H1 (cell line): Measurements from ENCODE around the gene PPAN. TPM values are rescaled to one million over a fixed set of nuclear protein-coding genes. Genes with fewer than 3 reads are reported as not detected.

Experiments used
- CTCF ChIA-PET: fragments of 300-600 bp; sonication (Branson Sonifier 250); formaldehyde crosslinking; loops from one replicate; lab custom pipeline; 2021; ENCODE audit not compliant: partially characterized antibody; lab: Charles Lee
- POLR2A ChIA-PET: fragments of 300-600 bp; sonication (Branson Sonifier 250); formaldehyde crosslinking; loops from one replicate; lab custom pipeline; 2021; ENCODE audit warnings: inconsistent platforms; ENCODE audit not compliant: partially characterized antibody; lab: Charles Lee
- DNase-seq, 2 experiments: peaks; one replicate each; pipeline versions ENCODE4 v3.0.0 to v3.0.0-alpha.2; 2010 to 2022; ENCODE audit warnings: low spot score in 2 of 2, low read depth in 1 of 2, mixed read lengths in 1 of 2
- FAIRE-seq: peaks from 2 replicates; lab custom pipeline; 2011; peaks lifted over from hg19 to GRCh38; lab: Jason Lieb, UNC
- H2AFZ ChIP-seq: 2 replicates; pipeline ENCODE4 v1.8.1; 2012; ENCODE audit warnings: low read length, inconsistent platforms
- H2AK5ac ChIP-seq: 2 replicates; pipeline ENCODE4 v1.6.1; 2013; ENCODE audit warnings: low read depth, low read length
- H2BK120ac ChIP-seq: replicated peaks from 2 replicates; pipeline ENCODE3; 2013; ENCODE audit warnings: low read depth, low read length, inconsistent platforms
- H2BK12ac ChIP-seq: 2 replicates; pipeline ENCODE4 v1.6.1; 2013; ENCODE audit warnings: low read depth, low read length
- H2BK15ac ChIP-seq: 2 replicates; pipeline ENCODE4 v1.6.1; 2013; ENCODE audit warnings: low read length
- H2BK20ac ChIP-seq: 2 replicates; pipeline ENCODE4 v1.6.1; 2013; ENCODE audit warnings: low read length
- H2BK5ac ChIP-seq: 2 replicates; pipeline ENCODE4 v1.6.1; 2013; ENCODE audit warnings: low read depth, low read length
- H3K14ac ChIP-seq: 2 replicates; pipeline ENCODE4 v1.6.1; 2013; ENCODE audit warnings: inconsistent platforms; ENCODE audit not compliant: insufficient read length
- H3K18ac ChIP-seq: 2 replicates; pipeline ENCODE4 v1.6.1; 2013; ENCODE audit warnings: low read length; ENCODE audit errors: extremely low read depth
- H3K23ac ChIP-seq: 2 replicates; pipeline ENCODE4 v1.6.1; 2013; ENCODE audit warnings: inconsistent platforms; ENCODE audit not compliant: insufficient read length
- H3K23me2 ChIP-seq: 2 replicates; pipeline ENCODE4 v1.6.1; 2013; ENCODE audit warnings: low read depth, low read length
- H3K27ac ChIP-seq: 2 replicates; pipeline ENCODE4 v1.6.1; 2011; ENCODE audit warnings: low read depth, low read length, inconsistent platforms
- H3K27me3 ChIP-seq, 4 experiments: replicated peaks in 1 of 4; 1 replicate in 1 of 4; 2 replicates in 3 of 4; pipeline versions ENCODE4 v1.6.1 to v1.8.1; 2011 to 2013; ENCODE audit warnings: low read length in 3 of 4, mild to moderate bottlenecking in 3 of 4, inconsistent platforms in 2 of 4, mixed read lengths in 2 of 4, moderate library complexity in 1 of 4; ENCODE audit not compliant: control insufficient read depth in 3 of 4, insufficient read depth in 3 of 4; ENCODE audit errors: extremely low read depth in 1 of 4
- H3K36me3 ChIP-seq, 4 experiments: 2 replicates each; pipeline versions ENCODE4 v1.6.1 to v1.8.1; 2011 to 2013; ENCODE audit warnings: mild to moderate bottlenecking in 4 of 4, low read length in 3 of 4, moderate library complexity in 2 of 4, control low read depth in 1 of 4, inconsistent platforms in 1 of 4; ENCODE audit not compliant: insufficient read depth in 4 of 4, control insufficient read depth in 2 of 4
- H3K4ac ChIP-seq: replicated peaks from 2 replicates; pipeline ENCODE3; 2013; ENCODE audit warnings: low read length, low read depth, mixed read lengths, inconsistent platforms; ENCODE audit not compliant: insufficient read length
- H3K4me1 ChIP-seq, 4 experiments: replicated peaks in 1 of 4; 1 replicate in 1 of 4; 2 replicates in 3 of 4; pipeline versions ENCODE4 v1.6.1 to v1.8.1; 2011 to 2013; ENCODE audit warnings: low read length in 3 of 4, inconsistent platforms in 2 of 4, mixed read lengths in 1 of 4; ENCODE audit not compliant: insufficient read depth in 4 of 4, control insufficient read depth in 3 of 4
- H3K4me2 ChIP-seq, 2 experiments: 2 replicates each; pipeline versions ENCODE4 v1.6.1 to v1.8.1; 2011 to 2013; ENCODE audit warnings: low read depth in 2 of 2, low read length in 2 of 2, control low read depth in 1 of 2, inconsistent platforms in 1 of 2, mild to moderate bottlenecking in 1 of 2; ENCODE audit not compliant: insufficient read depth in 1 of 2
- H3K4me3 ChIP-seq, 4 experiments: fragments of 200-600, 300-600 bp in 1 of 4; sonication (generic), shearing (Covaris generic), sonication (Bioruptor Twin) in 1 of 4; 2 replicates each; pipeline versions ENCODE4 v1.5.1 to v1.8.1; 2011 to 2016; ENCODE audit warnings: low read length in 4 of 4, low read depth in 3 of 4, control low read depth in 2 of 4, inconsistent platforms in 2 of 4, mild to moderate bottlenecking in 2 of 4, mixed read lengths in 1 of 4, moderate library complexity in 1 of 4; ENCODE audit not compliant: insufficient read depth in 2 of 4; ENCODE audit errors: extremely low read depth in 1 of 4
- H3K56ac ChIP-seq: replicated peaks from 2 replicates; pipeline ENCODE3; 2013; ENCODE audit warnings: low read depth, mild to moderate bottlenecking, mixed read lengths, low read length, inconsistent platforms; ENCODE audit not compliant: insufficient read length
- H3K79me1 ChIP-seq: 2 replicates; pipeline ENCODE4 v1.6.1; 2013; ENCODE audit warnings: low read depth, low read length, control low read depth
- H3K79me2 ChIP-seq, 2 experiments: 2 replicates each; pipeline versions ENCODE4 v1.6.1 to v1.8.1; 2012 to 2013; ENCODE audit warnings: low read length in 2 of 2, mild to moderate bottlenecking in 2 of 2, inconsistent platforms in 1 of 2; ENCODE audit not compliant: insufficient read depth in 2 of 2, control insufficient read depth in 1 of 2
- H3K9ac ChIP-seq, 4 experiments: replicated peaks in 1 of 4; 1 replicate in 1 of 4; 2 replicates in 3 of 4; pipeline versions ENCODE4 v1.6.1 to v1.8.1; 2011 to 2013; ENCODE audit warnings: low read depth in 3 of 4, low read length in 3 of 4, control low read depth in 2 of 4, mild to moderate bottlenecking in 2 of 4, moderate library complexity in 2 of 4, inconsistent platforms in 1 of 4; ENCODE audit errors: extremely low read depth in 1 of 4
- H3K9me3 ChIP-seq, 2 experiments: 2 replicates each; pipeline versions ENCODE4 v1.6.1 to v1.8.1; 2012 to 2013; ENCODE audit warnings: mild to moderate bottlenecking in 2 of 2, moderate library complexity in 2 of 2, control low read depth in 1 of 2, inconsistent platforms in 1 of 2, low read depth in 1 of 2, low read length in 1 of 2, mixed read lengths in 1 of 2; ENCODE audit not compliant: insufficient read depth in 2 of 2
- H4K20me1 ChIP-seq, 2 experiments: replicated peaks in 1 of 2; 2 replicates each; pipeline versions ENCODE3 to v1.8.1; 2011 to 2013; ENCODE audit warnings: inconsistent platforms in 2 of 2, low read length in 2 of 2, mild to moderate bottlenecking in 1 of 2; ENCODE audit not compliant: insufficient read depth in 2 of 2, control insufficient read depth in 1 of 2
- H4K5ac ChIP-seq: 2 replicates; pipeline ENCODE4 v1.6.1; 2013; ENCODE audit warnings: low read length, low read depth, mixed read lengths, inconsistent platforms; ENCODE audit not compliant: insufficient read length
- H4K8ac ChIP-seq: 2 replicates; pipeline ENCODE4 v1.8.0; 2013; ENCODE audit warnings: mild to moderate bottlenecking, moderate library complexity, low read length, inconsistent platforms; ENCODE audit not compliant: insufficient read depth; ENCODE audit errors: extremely low read depth
- H4K91ac ChIP-seq: replicated peaks from 2 replicates; pipeline ENCODE3; 2013; ENCODE audit warnings: low read length, mixed read lengths, inconsistent platforms; ENCODE audit not compliant: insufficient read length
- ASH2L ChIP-seq: fragments of 200-600, 300-600 bp; sonication (generic); IDR thresholded peaks from one replicate; pipeline ENCODE4 v1.7.1; 2017; ENCODE audit warnings: low read length
- BACH1 ChIP-seq: IDR thresholded peaks from 2 replicates; pipeline ENCODE4 v1.6.1; 2012; ENCODE audit warnings: low read length, improper control_type of control experiment
- BRCA1 ChIP-seq: IDR thresholded peaks from 2 replicates; pipeline ENCODE4 v1.6.1; 2012; ENCODE audit warnings: low read depth, low read length, improper control_type of control experiment
- CBX8 ChIP-seq: fragments of 300-800, 300-1000 bp; sonication (generic); IDR thresholded peaks from 2 replicates; pipeline ENCODE4 v1.7.1; 2016; ENCODE audit warnings: low read depth, low read length, borderline replicate concordance
- EZH2 ChIP-seq: fragments of 200-600 bp; sonication (generic); IDR thresholded peaks from 2 replicates; pipeline ENCODE4 v1.7.1; 2012; ENCODE audit warnings: low read depth, mild to moderate bottlenecking, moderate library complexity, low read length, inconsistent platforms; ENCODE audit not compliant: severe bottlenecking
- HDAC2 ChIP-seq, 2 experiments: fragments of 300-600 bp in 1 of 2; sonication (generic) in 1 of 2; IDR thresholded peaks; 2 replicates each; pipeline ENCODE4 v1.6.1; 2011 to 2012; ENCODE audit warnings: low read depth in 2 of 2, low read length in 2 of 2, mild to moderate bottlenecking in 2 of 2, moderate library complexity in 2 of 2, borderline replicate concordance in 1 of 2, inconsistent platforms in 1 of 2
- JUN ChIP-seq: IDR thresholded peaks from 2 replicates; pipeline ENCODE4 v1.6.1; 2011; ENCODE audit warnings: low read depth, mild to moderate bottlenecking, improper control_type of control experiment, low read length
- KDM1A ChIP-seq: fragments of 200-600, 300-600 bp; sonication (generic); IDR thresholded peaks from 2 replicates; pipeline ENCODE4 v1.7.1; 2016; ENCODE audit warnings: mild to moderate bottlenecking, low read length, borderline replicate concordance
- NANOG ChIP-seq: IDR thresholded peaks from 2 replicates; pipeline ENCODE4 v1.6.1; 2011; ENCODE audit warnings: low read length, low read depth, mild to moderate bottlenecking, inconsistent platforms; ENCODE audit not compliant: insufficient read depth, poor library complexity, severe bottlenecking
- RBBP5 ChIP-seq: IDR thresholded peaks from 2 replicates; pipeline ENCODE4 v1.7.1; 2012; ENCODE audit warnings: low read depth, mild to moderate bottlenecking, inconsistent platforms, low read length, moderate library complexity, borderline replicate concordance
- SP2 ChIP-seq: IDR thresholded peaks from 2 replicates; pipeline ENCODE4 v1.6.1; 2012; ENCODE audit warnings: mild to moderate bottlenecking, low read length, inconsistent platforms
- SRF ChIP-seq: IDR thresholded peaks from 2 replicates; pipeline ENCODE4 v1.6.1; 2011; ENCODE audit warnings: mild to moderate bottlenecking, low read depth, low read length, moderate library complexity
- WGBS, 2 experiments: shearing (Covaris generic) in 1 of 2; methylation state at CpG; one replicate each; pipeline versions ENCODE4 v1.1.6 to v1.1.7; 2013 to 2015; ENCODE audit warnings: low lambda C conversion rate in 2 of 2, mixed read lengths in 2 of 2, inconsistent platforms in 1 of 2, low coverage in 1 of 2, missing lambda C conversion rate in 1 of 2; ENCODE audit not compliant: insufficient replicate concordance in 2 of 2, insufficient coverage in 1 of 2, insufficient read length in 1 of 2; ENCODE audit errors: extremely low coverage in 1 of 2, missing lambda C conversion rate in 1 of 2; 5-methylcytosine and 5-hydroxymethylcytosine counted together
- polyA plus RNA-seq, 7 experiments: library from polyadenylated mRNA; depleted of rRNA in 3 of 7; stranded (reverse) in 5 of 7; unstranded in 2 of 7; fragments of >200 nt in 5 of 7; fragments of 200-250 nt in 2 of 7; gene quantifications; 1 replicate in 5 of 7; 2 replicates in 1 of 7; 4 replicates in 1 of 7; pipeline versions ENCODE4 v1.2.1 to v1.2.3, GENCODE V29; 2011 to 2013; ENCODE audit warnings: missing spikeins in 2 of 7, mixed read lengths in 2 of 7
- total RNA-seq: library from RNA; stranded (reverse); fragmentation: NEBNext Ultra II Directional; extraction: Animal tissue kit (Norgen Biotek cat#: 25700); gene quantifications from 2 replicates; pipeline ENCODE4 v1.2.1, GENCODE V29; 2021
- TF ChIP-seq, protein P1 (sequence below): IDR thresholded peaks from 2 replicates; pipeline ENCODE4 v1.6.1; 2012; ENCODE audit warnings: inconsistent platforms

PPAN gene
- total and polyA plus RNA-seq, 2 of the 8 experiments (the other 6 are each of a cell fraction or from before 2014, with no cell fraction given): 48.8 to 74.4 TPM

DNA sequence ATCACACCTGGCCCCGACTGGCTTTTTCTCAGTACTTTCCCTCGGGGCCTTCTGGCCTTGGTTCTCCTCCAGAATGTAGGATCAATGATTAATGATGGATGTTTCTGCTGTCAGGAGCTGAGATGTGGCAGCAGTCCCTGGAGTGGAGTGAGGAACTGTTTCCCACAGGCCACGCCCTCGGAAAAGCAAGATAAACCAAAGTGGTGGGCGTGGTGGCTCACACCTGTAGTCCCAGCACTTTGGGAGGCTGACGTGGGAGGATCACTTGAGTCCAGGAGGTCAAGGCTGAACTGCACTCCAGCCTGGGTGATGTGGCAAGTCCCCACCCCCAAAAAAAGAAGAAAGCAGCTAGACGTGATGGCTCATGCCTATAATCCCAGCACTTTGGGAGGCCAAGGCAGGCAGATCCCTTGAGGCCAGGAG, 27.1 kb upstream of the PPAN start:
- H3K4me3 ChIP-seq: no peak overlapping the region
- H2BK15ac ChIP-seq: no peak overlapping the region
- no peak overlapping the region for H2BK20ac ChIP-seq
- no peak overlapping the region for H3K18ac ChIP-seq
- no peak for DNase-seq
- H3K4me1 ChIP-seq: no peaks in the 10 kb centered on the region
- H3K4ac ChIP-seq: no peak overlapping the region
- no peak overlapping the region for H2BK120ac ChIP-seq
- no peak for FAIRE-seq
- H3K56ac ChIP-seq: no peak overlapping the region
- 81% methylated on average over 7 of the region's 7 CpGs; no CpG with 5 or more reads in 1 of the 2 experiments for WGBS, 2 experiments
- H3K23ac ChIP-seq: no peak overlapping the region
- H3K9me3 ChIP-seq: peaks cover 3 to 5% of the 10 kb centered on the region in 2 experiments; a peak in 3 of 4 replicates
- H3K36me3 ChIP-seq: no peaks in the 10 kb centered on the region
- no peak overlapping the region for H2BK5ac ChIP-seq
- peaks cover 0 to 2% (median 0%) of the 10 kb centered on the region in 4 experiments; a peak in 1 of 7 replicates for H3K27me3 ChIP-seq
- H2BK12ac ChIP-seq: no peak overlapping the region
- ChIA-PET CTCF (interaction anchor here (0.6 to 1.0 kb wide), 3 partner anchors 20 to 40 kb away, joined by 3 read pairs; no protein-coding TSS in a partner anchor), POLR2A (interaction anchor here (1.0 to 1.1 kb wide), 4 partner anchors 27 to 229 kb away, joined by 3 read pairs; partner anchors contain the start of gene PPAN)
- no peak overlapping the region for H4K5ac ChIP-seq
- H2AFZ ChIP-seq: no peak overlapping the region
- H2AK5ac ChIP-seq: no peak overlapping the region
- no peak overlapping the region for H3K14ac ChIP-seq
- no peaks in the 10 kb centered on the region for H3K23me2 ChIP-seq
- no peak overlapping the region for H4K8ac ChIP-seq
- H3K9ac ChIP-seq: no peak overlapping the region
- no peaks in the 10 kb centered on the region for H3K79me1 ChIP-seq
- H4K20me1 ChIP-seq: no peaks in the 10 kb centered on the region
- no peaks in the 10 kb centered on the region for H3K79me2 ChIP-seq
- no peak overlapping the region for H3K27ac ChIP-seq
- no peak overlapping the region for H4K91ac ChIP-seq
- H3K4me2 ChIP-seq: no peak overlapping the region
- TF ChIP-seq SRF (no peak), ASH2L (no peak), EZH2 (no peak), SP2 (no peak), KDM1A (no peak), JUN (no peak), HDAC2 (IDR thresholded peaks at IDR 0.05; ENCODE audit: borderline replicate concordance in 1 of 2, low read depth in 2 of 2, low read length in 2 of 2) (no peak), NANOG (no peak), BACH1 (no peak), CBX8 (no peak), BRCA1 (no peak), RBBP5 (no peak)
- TF ChIP-seq, protein P1, sequence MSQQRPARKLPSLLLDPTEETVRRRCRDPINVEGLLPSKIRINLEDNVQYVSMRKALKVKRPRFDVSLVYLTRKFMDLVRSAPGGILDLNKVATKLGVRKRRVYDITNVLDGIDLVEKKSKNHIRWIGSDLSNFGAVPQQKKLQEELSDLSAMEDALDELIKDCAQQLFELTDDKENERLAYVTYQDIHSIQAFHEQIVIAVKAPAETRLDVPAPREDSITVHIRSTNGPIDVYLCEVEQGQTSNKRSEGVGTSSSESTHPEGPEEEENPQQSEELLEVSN: no peak
